Karpas-422 (cell line): ENCODE data around the gene PRSS50. TPM values are rescaled to one million over a fixed set of nuclear protein-coding genes. Genes with fewer than 3 reads are reported as not detected.

Experiments
- DNase-seq: peaks from one replicate; pipeline ENCODE4 v3.0.0-alpha.2; 2015
- H2AFZ ChIP-seq: fragments of 200-600 bp; sonication (generic); 2 replicates; pipeline ENCODE4 v1.6.1; 2014; ENCODE audit warnings: antibody characterized with exemption, low read length, mixed read lengths
- H3K27ac ChIP-seq: fragments of 200-600 bp; sonication (generic); 2 replicates; pipeline ENCODE4 v1.5.1; 2014; ENCODE audit warnings: mild to moderate bottlenecking, low read length, moderate library complexity
- H3K27me3 ChIP-seq: fragments of 200-600 bp; sonication (generic); 2 replicates; pipeline ENCODE4 v1.6.1; 2014; ENCODE audit warnings: low read length, mixed read lengths
- H3K36me3 ChIP-seq: fragments of 200-600 bp; sonication (generic); 2 replicates; pipeline ENCODE4 v1.6.1; 2014; ENCODE audit warnings: low read length, mixed read lengths; ENCODE audit not compliant: insufficient read depth
- H3K4me1 ChIP-seq: fragments of 200-600 bp; sonication (generic); 2 replicates; pipeline ENCODE4 v1.6.1; 2014; ENCODE audit warnings: mild to moderate bottlenecking, low read length, mixed read lengths
- H3K4me2 ChIP-seq: fragments of 200-600 bp; sonication (generic); 2 replicates; pipeline ENCODE4 v1.6.1; 2014; ENCODE audit warnings: low read length, low read depth, mild to moderate bottlenecking; ENCODE audit not compliant: poor library complexity, severe bottlenecking
- H3K4me3 ChIP-seq: fragments of 200-600 bp; sonication (generic); 2 replicates; pipeline ENCODE4 v1.5.1; 2014; ENCODE audit warnings: mild to moderate bottlenecking, antibody characterized with exemption, low read length, mixed read lengths
- H3K79me2 ChIP-seq: fragments of 200-600 bp; sonication (generic); 2 replicates; pipeline ENCODE4 v1.6.1; 2014; ENCODE audit warnings: mild to moderate bottlenecking, low read length, mixed read lengths
- H3K9ac ChIP-seq: fragments of 200-600 bp; sonication (generic); 2 replicates; pipeline ENCODE4 v1.6.0; 2014; ENCODE audit warnings: low read length
- H3K9me2 ChIP-seq: fragments of 200-600 bp; sonication (generic), shearing (Covaris generic); replicated peaks from 2 replicates; pipeline ENCODE4 v1.6.0; 2014; ENCODE audit warnings: mild to moderate bottlenecking, low read length, moderate library complexity; ENCODE audit not compliant: insufficient read depth
- H3K9me3 ChIP-seq: fragments of 300-700, 200-600 bp; sonication (generic); 2 replicates; pipeline ENCODE4 v1.6.1; 2014; ENCODE audit warnings: low read length, mixed read lengths
- H4K20me1 ChIP-seq: fragments of 200-600 bp; sonication (generic); 2 replicates; pipeline ENCODE4 v1.6.1; 2014; ENCODE audit warnings: mild to moderate bottlenecking, antibody characterized with exemption, low read length, low read depth; ENCODE audit not compliant: insufficient read depth
- total RNA-seq: library from RNA; depleted of rRNA; stranded (reverse); fragments of >200 nt; shearing (Covaris generic); gene quantifications from 2 replicates; pipeline ENCODE4 v1.2.3, GENCODE V29; 2014; ENCODE audit warnings: low replicate concordance

The PRSS50 gene
- total RNA-seq, 1 experiment from 2014 or later: not detected

DNA sequence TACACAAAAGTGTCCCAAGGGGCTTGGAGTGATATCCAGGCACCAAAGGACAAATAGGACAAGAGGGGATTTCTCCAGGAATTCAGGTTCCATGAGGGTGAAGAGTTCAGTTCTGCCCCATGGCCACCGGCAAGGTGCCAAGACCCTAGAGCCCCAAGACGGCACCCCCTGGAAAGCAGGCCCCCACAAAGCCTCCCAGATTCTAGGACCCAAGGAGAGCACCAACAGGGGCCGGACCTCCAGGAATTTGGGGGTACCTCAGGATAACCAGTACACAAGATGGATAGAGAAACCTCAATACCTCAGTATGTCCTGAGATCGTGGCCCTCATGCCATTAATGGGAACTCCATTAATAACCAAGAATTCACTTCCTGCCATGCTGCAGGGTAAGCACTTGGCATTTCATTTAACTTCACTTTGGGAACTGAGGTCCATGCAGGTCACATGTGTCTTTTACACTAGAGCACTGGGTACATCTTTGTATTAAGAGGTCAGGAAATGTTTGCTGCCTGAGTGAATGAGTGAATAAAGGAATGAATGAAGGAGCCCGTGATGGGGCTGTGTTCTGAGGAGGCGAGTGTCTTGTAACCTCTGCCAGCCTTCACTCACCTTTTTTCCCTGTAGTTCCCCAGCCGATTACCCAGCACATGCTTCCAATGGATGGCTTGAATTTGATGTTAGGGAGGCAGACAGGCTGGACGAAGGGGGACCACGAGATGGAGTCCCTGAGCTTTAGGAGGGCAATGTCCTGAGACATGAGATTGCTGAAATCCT, 15.5 kb upstream of the PRSS50 start:
- Histone ChIP-seq H3K9me3 (no peaks in the 10 kb centered on the region), H2AFZ (no peak overlapping the region), H3K4me3 (no peak overlapping the region), H3K4me1 (0 out of 2 replicates have a peak, but pooled peaks cover 2% of the 10 kb centered on the region), H3K4me2 (no peak overlapping the region), H3K36me3 (no peaks in the 10 kb centered on the region), H3K27ac (no peak overlapping the region), H4K20me1 (no peaks in the 10 kb centered on the region), H3K9me2 (no peaks in the 10 kb centered on the region), H3K9ac (no peak overlapping the region), H3K79me2 (no peaks in the 10 kb centered on the region), H3K27me3 (no peaks in the 10 kb centered on the region)
- DNase-seq: no peak

GRCh38 chr3:46731795-46732194, 14.1 kb upstream of the PRSS50 start:
- DNase-seq: no peak
- no peaks in the 10 kb centered on the region for H3K9me3 ChIP-seq
- no peaks in the 10 kb centered on the region for H3K79me2 ChIP-seq
- H3K27me3 ChIP-seq: no peaks in the 10 kb centered on the region
- H2AFZ ChIP-seq: no peak overlapping the region
- H4K20me1 ChIP-seq: no peaks in the 10 kb centered on the region
- no peaks in the 10 kb centered on the region for H3K9me2 ChIP-seq
- no peak overlapping the region for H3K4me2 ChIP-seq
- H3K4me1 ChIP-seq: 0 out of 2 replicates have a peak, but pooled peaks cover 2% of the 10 kb centered on the region
- no peak overlapping the region for H3K27ac ChIP-seq
- no peaks in the 10 kb centered on the region for H3K36me3 ChIP-seq
- no peak overlapping the region for H3K4me3 ChIP-seq
- no peak overlapping the region for H3K9ac ChIP-seq

DNA sequence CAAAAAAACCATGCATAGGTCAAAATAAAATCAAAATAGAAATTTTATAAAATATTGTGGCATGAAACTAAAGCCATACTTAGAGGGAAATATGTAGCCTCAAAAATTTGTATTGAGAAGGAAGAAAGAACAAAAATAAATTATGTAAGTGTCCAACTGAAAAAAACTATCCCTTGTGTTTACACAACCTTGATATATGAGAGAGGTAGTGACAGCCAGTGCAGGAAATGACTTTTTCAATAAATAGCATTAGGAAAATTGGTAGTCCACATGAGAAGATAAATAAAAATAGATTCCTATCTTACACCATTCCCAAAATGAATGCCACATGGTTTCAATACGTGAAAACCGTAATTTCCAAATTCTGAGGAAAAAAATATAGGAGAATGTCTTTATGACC, 13.2 kb upstream of the PRSS50 start:
- Histone ChIP-seq H3K9me3 (no peaks in the 10 kb centered on the region), H3K4me2 (no peak overlapping the region), H3K79me2 (no peaks in the 10 kb centered on the region), H3K9me2 (no peaks in the 10 kb centered on the region), H3K36me3 (no peaks in the 10 kb centered on the region), H4K20me1 (no peaks in the 10 kb centered on the region), H3K27ac (no peak overlapping the region), H2AFZ (no peak overlapping the region), H3K4me3 (no peak overlapping the region), H3K27me3 (no peaks in the 10 kb centered on the region), H3K4me1 (0 out of 2 replicates have a peak, but pooled peaks cover 2% of the 10 kb centered on the region), H3K9ac (no peak overlapping the region)
- no peak for DNase-seq

GRCh38 chr3:46729038-46729437, 11.4 kb upstream of the PRSS50 start:
- Histone ChIP-seq H3K9ac (no peak overlapping the region), H3K4me1 (0 out of 2 replicates have a peak, but pooled peaks cover 2% of the 10 kb centered on the region), H3K79me2 (no peaks in the 10 kb centered on the region), H3K27me3 (no peaks in the 10 kb centered on the region), H3K9me3 (no peaks in the 10 kb centered on the region), H4K20me1 (no peaks in the 10 kb centered on the region), H3K4me2 (no peak overlapping the region), H3K9me2 (no peaks in the 10 kb centered on the region), H2AFZ (no peak overlapping the region), H3K27ac (no peak overlapping the region), H3K36me3 (no peaks in the 10 kb centered on the region), H3K4me3 (no peak overlapping the region)
- no peak for DNase-seq

DNA sequence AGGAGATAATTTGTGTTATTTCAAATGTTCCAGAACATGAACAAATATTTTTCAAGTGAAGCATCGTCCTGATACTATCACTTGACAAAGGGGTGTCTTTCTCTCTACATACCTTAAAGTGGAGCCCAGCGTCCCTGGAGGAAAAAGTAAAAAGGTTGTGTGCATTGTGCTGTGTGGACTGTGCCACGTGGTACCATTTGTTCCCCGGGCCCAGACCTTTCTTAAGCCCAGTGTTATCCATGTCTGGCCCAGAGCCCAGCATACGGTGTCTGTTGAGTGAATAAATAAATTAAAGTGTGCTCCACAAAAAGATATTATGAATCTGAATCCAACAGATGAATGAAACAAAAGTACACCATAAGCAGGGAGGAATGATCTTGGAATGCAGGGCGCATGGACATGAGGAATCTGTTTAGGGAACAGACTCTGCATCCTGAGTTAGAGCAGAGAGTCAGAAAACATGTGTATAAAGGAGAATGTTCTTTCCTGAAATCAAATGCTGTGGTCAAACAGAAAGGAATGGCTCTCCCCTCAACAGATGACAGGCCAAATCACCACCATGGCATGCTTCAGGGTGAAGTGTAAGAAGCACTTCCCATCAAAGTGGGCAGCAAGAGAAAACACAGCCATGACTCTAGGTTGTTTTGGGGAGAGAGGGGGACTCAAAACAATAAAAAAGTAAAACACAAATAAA, 8.1 kb upstream of the PRSS50 start:
- Histone ChIP-seq H4K20me1 (no peaks in the 10 kb centered on the region), H3K36me3 (no peaks in the 10 kb centered on the region), H2AFZ (no peak overlapping the region), H3K4me1 (no peaks in the 10 kb centered on the region), H3K9me3 (no peaks in the 10 kb centered on the region), H3K79me2 (no peaks in the 10 kb centered on the region), H3K27me3 (no peaks in the 10 kb centered on the region), H3K27ac (no peak overlapping the region), H3K9me2 (no peaks in the 10 kb centered on the region), H3K9ac (no peak overlapping the region), H3K4me3 (no peak overlapping the region), H3K4me2 (no peak overlapping the region)
- DNase-seq: no peak

- H3K79me2 ChIP-seq: no peaks in the 10 kb centered on the region
- H3K36me3 ChIP-seq: no peaks in the 10 kb centered on the region
- no peaks in the 10 kb centered on the region for H3K9me2 ChIP-seq
- H3K27ac ChIP-seq: no peak overlapping the region
- H3K4me2 ChIP-seq: no peak overlapping the region
- H3K9me3 ChIP-seq: no peaks in the 10 kb centered on the region
- H3K4me3 ChIP-seq: no peak overlapping the region
- H4K20me1 ChIP-seq: no peaks in the 10 kb centered on the region
- no peaks in the 10 kb centered on the region for H3K27me3 ChIP-seq
- no peak overlapping the region for H3K9ac ChIP-seq
- no peak overlapping the region for H2AFZ ChIP-seq
- DNase-seq: no peak
- no peaks in the 10 kb centered on the region for H3K4me1 ChIP-seq
Measured at GRCh38 chr3:46724424-46724823, 6.8 kb upstream of the PRSS50 start.

DNA sequence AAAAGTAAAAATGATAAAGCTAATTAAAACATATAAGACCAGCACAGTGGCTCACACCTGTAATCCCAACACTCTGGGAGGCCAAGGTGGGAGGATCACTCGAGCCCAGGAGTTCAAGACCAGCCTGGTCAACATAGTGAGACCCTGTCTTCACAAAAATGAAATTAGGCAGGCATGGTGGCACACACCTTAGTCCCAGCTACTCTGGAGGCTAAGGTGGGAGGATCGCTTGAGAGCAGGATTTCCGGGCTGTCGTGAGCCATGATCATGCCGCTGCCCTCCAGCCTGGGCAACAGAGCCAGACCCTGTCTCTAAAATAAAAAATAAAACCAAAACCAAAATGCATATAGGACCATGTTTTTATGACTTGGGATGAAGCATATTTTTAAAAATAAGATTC, 4.8 kb upstream of the PRSS50 start:
- no peak for DNase-seq
- Histone ChIP-seq H3K4me3 (no peak overlapping the region), H3K36me3 (no peaks in the 10 kb centered on the region), H2AFZ (no peak overlapping the region), H3K9me3 (no peaks in the 10 kb centered on the region), H3K4me1 (no peaks in the 10 kb centered on the region), H3K9me2 (no peaks in the 10 kb centered on the region), H3K27me3 (no peaks in the 10 kb centered on the region), H3K79me2 (no peaks in the 10 kb centered on the region), H3K9ac (no peak overlapping the region), H3K27ac (no peak overlapping the region), H4K20me1 (no peaks in the 10 kb centered on the region), H3K4me2 (no peak overlapping the region)

GRCh38 chr3:46721009-46721408, 3.3 kb upstream of the PRSS50 start:
- Histone ChIP-seq H3K36me3 (no peaks in the 10 kb centered on the region), H3K4me1 (no peaks in the 10 kb centered on the region), H3K4me3 (no peak overlapping the region), H2AFZ (no peak overlapping the region), H3K27me3 (no peaks in the 10 kb centered on the region), H3K79me2 (no peaks in the 10 kb centered on the region), H3K9ac (no peak overlapping the region), H4K20me1 (no peaks in the 10 kb centered on the region), H3K9me3 (no peaks in the 10 kb centered on the region), H3K27ac (no peak overlapping the region), H3K4me2 (no peak overlapping the region), H3K9me2 (no peaks in the 10 kb centered on the region)
- DNase-seq: no peak
